PC-9 (cell line): ENCODE data around the gene SLC7A9.

Experiments
- CTCF ChIP-seq: fragments of 200-600 bp; sonication (generic); conservative IDR thresholded peaks from 2 replicates; pipeline ENCODE4 v1.6.1; 2017; ENCODE audit warnings: mixed run types, antibody characterized with exemption, mild to moderate bottlenecking, moderate library complexity
- EZH2 ChIP-seq: fragments of 200-600 bp; sonication (generic); IDR thresholded peaks from 2 replicates; pipeline ENCODE4 v1.8.0; 2017; ENCODE audit warnings: antibody characterized with exemption, low read depth

- no peak for TF ChIP-seq CTCF
- no peak for TF ChIP-seq EZH2
These were observed 6.8 kb upstream of the SLC7A9 start for GRCh38 chr19:32876236-32876918.
